ENCODE measurements around the gene PTPRH.

DNA sequence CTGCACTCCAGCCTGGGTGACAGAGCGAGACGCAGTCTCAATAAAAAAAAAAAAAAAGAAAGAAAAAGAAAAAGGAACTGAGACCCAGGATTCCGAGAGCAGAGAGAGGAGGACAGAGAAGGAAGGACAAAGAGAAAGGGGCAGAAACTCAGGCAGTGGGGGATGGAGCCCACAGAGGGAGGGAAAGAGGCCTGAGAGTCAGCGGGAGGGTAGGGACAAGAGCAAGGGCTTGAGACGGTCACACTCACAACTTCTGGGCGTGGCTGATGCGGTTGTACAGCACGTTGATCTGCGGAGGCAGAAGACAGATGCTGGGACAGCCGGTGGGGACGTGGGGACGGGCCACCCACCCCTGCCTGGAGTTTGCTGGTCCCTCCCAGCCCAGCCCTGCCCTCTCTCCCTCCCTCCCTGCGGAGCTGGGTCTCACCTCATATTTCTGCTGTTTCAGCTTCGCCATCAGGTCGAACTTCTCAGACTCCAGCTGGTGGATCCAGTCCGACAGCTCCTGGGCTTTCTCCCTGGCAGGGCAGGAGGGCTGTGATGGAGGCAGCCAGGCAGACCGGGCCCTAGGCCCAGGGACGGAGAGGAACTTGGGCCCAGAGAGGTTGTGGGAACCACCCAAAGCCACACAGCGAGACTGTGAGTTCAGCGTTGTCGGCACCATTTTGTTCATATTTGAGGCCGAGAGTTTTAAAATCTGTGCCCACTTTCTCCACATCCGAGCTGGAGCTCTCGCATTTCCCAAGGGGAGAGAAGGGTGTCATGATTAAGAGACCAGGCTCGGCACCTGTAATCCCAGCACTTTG is 75.5 kb downstream of the PTPRH start:
- TF ChIP-seq, protein P1, sequence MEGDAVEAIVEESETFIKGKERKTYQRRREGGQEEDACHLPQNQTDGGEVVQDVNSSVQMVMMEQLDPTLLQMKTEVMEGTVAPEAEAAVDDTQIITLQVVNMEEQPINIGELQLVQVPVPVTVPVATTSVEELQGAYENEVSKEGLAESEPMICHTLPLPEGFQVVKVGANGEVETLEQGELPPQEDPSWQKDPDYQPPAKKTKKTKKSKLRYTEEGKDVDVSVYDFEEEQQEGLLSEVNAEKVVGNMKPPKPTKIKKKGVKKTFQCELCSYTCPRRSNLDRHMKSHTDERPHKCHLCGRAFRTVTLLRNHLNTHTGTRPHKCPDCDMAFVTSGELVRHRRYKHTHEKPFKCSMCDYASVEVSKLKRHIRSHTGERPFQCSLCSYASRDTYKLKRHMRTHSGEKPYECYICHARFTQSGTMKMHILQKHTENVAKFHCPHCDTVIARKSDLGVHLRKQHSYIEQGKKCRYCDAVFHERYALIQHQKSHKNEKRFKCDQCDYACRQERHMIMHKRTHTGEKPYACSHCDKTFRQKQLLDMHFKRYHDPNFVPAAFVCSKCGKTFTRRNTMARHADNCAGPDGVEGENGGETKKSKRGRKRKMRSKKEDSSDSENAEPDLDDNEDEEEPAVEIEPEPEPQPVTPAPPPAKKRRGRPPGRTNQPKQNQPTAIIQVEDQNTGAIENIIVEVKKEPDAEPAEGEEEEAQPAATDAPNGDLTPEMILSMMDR (conservative IDR thresholded peaks at IDR 0.05; ENCODE audit: low read depth, low read length): no peak
- TF ChIP-seq EZH2 (IDR thresholded peaks at IDR 0.05; ENCODE audit: borderline replicate concordance, low read depth, low read length, poor library complexity, severe bottlenecking): no peak

All from A673 (cell line).